Smooth muscle cell (in vitro differentiated cells): ENCODE results near the gene NIBAN1. TPM values are rescaled to one million over a fixed set of nuclear protein-coding genes. Genes with fewer than 3 reads are reported as not detected.
A peak's percentile ranks its signal among the peaks of the same experiment; 100 is the strongest.

Experiments
- DNase-seq: peaks from one replicate; lab custom pipeline; 2025; ENCODE audit not compliant: unreplicated experiment; lab: John Stamatoyannopoulos, UW
- H2AFZ ChIP-seq: fragments of 200-600 bp; sonication (generic); 2 replicates; pipeline ENCODE4 v1.6.0; 2016; ENCODE audit warnings: antibody characterized with exemption, low read depth, mild to moderate bottlenecking
- H3F3A ChIP-seq: fragments of 200-600 bp; sonication (generic); 2 replicates; pipeline ENCODE4 v1.6.0; 2017; ENCODE audit warnings: antibody characterized with exemption, low read depth
- H3K27ac ChIP-seq: fragments of 200-600 bp; sonication (generic); 2 replicates; pipeline ENCODE4 v1.5.1; 2016; ENCODE audit warnings: low read depth, mild to moderate bottlenecking
- H3K27me3 ChIP-seq: fragments of 200-600 bp; sonication (generic); 2 replicates; pipeline ENCODE4 v1.6.1; 2016; ENCODE audit warnings: low read depth, mild to moderate bottlenecking
- H3K36me3 ChIP-seq: fragments of 200-600 bp; sonication (generic); 2 replicates; pipeline ENCODE4 v1.5.1; 2016; ENCODE audit warnings: low read depth
- H3K4me1 ChIP-seq: fragments of 200-600 bp; sonication (generic); 2 replicates; pipeline ENCODE4 v1.5.1; 2016; ENCODE audit warnings: low read depth
- H3K4me2 ChIP-seq: fragments of 200-600 bp; sonication (generic); 2 replicates; pipeline ENCODE4 v1.6.0; 2016; ENCODE audit warnings: mild to moderate bottlenecking
- H3K4me3 ChIP-seq: fragments of 200-600 bp; sonication (generic); 2 replicates; pipeline ENCODE4 v1.5.1; 2016; ENCODE audit warnings: mild to moderate bottlenecking
- H3K79me2 ChIP-seq: fragments of 200-600 bp; sonication (generic); 2 replicates; pipeline ENCODE4 v1.6.0; 2016; ENCODE audit warnings: low read depth, mild to moderate bottlenecking
- H3K9ac ChIP-seq: fragments of 200-600 bp; sonication (generic); 2 replicates; pipeline ENCODE4 v1.6.0; 2016; ENCODE audit warnings: low read depth
- H3K9me3 ChIP-seq: fragments of 200-600 bp; sonication (generic); replicated peaks from 2 replicates; pipeline ENCODE4 v1.5.1; 2016; ENCODE audit warnings: low read depth
- H4K20me1 ChIP-seq: fragments of 200-600 bp; sonication (generic); 2 replicates; pipeline ENCODE4 v1.6.0; 2016; ENCODE audit warnings: low read depth
- CTCF ChIP-seq: fragments of 200-600 bp; sonication (generic); IDR thresholded peaks from 2 replicates; pipeline ENCODE4 v1.5.1; 2017; ENCODE audit warnings: borderline replicate concordance, mild to moderate bottlenecking, antibody characterized with exemption; ENCODE audit not compliant: insufficient read depth, poor library complexity, severe bottlenecking
- WGBS: methylation state at CpG from one replicate; pipeline ENCODE4 v1.1.7; 2016; ENCODE audit warnings: low lambda C conversion rate; 5-methylcytosine and 5-hydroxymethylcytosine counted together
- polyA plus RNA-seq: library from polyadenylated mRNA; unstranded; fragments of >200 nt; fragmentation: Nextera tagmentation; extraction: Ambion mirVana; gene quantifications from 2 replicates; pipeline ENCODE4 v1.2.1, GENCODE V29; 2016
- total RNA-seq: library from RNA; depleted of rRNA; stranded (reverse); fragments of >200 nt; gene quantifications from 2 replicates; pipeline ENCODE4 v1.2.3, GENCODE V29; 2014

Gene NIBAN1
- total and polyA plus RNA-seq, 2 experiments from 2014 or later: 7.3 to 10.7 TPM

GRCh38 chr1:184987696-184988095, 13.4 kb upstream of the NIBAN1 start:
- no peak for DNase-seq
- Histone ChIP-seq H3K9me3 (no peaks in the 10 kb centered on the region), H3K36me3 (no peaks in the 10 kb centered on the region), H2AFZ (no peak overlapping the region), H3K27me3 (no peaks in the 10 kb centered on the region), H3K4me1 (no peaks in the 10 kb centered on the region), H3K4me2 (no peak overlapping the region), H3F3A (no peaks in the 10 kb centered on the region), H3K79me2 (no peaks in the 10 kb centered on the region), H3K9ac (no peak overlapping the region), H4K20me1 (no peaks in the 10 kb centered on the region), H3K27ac (no peak overlapping the region), H3K4me3 (no peak overlapping the region)
- no peak for TF ChIP-seq CTCF
- 93% methylated on average over 1 of the region's 1 CpG for WGBS

- no peaks in the 10 kb centered on the region for H3K27me3 ChIP-seq
- no peaks in the 10 kb centered on the region for H3F3A ChIP-seq
- peak; percentile 29 for TF ChIP-seq CTCF
- 60% methylated on average over 5 of the region's 5 CpGs for WGBS
- no peaks in the 10 kb centered on the region for H4K20me1 ChIP-seq
- H2AFZ ChIP-seq: peak overlapping the region; percentile 57
- H3K27ac ChIP-seq: no peak overlapping the region
- DNase-seq: no peak
- no peaks in the 10 kb centered on the region for H3K4me1 ChIP-seq
- no peaks in the 10 kb centered on the region for H3K36me3 ChIP-seq
- H3K79me2 ChIP-seq: no peaks in the 10 kb centered on the region
- no peak overlapping the region for H3K4me3 ChIP-seq
- H3K9ac ChIP-seq: no peak overlapping the region
- H3K9me3 ChIP-seq: no peaks in the 10 kb centered on the region
- H3K4me2 ChIP-seq: no peak overlapping the region
Observed at GRCh38 chr1:184986250-184986649, 11.9 kb upstream of the NIBAN1 start.

- no peak overlapping the region for H3K4me3 ChIP-seq
- peak overlapping the region; percentile 31 for H2AFZ ChIP-seq
- H3K79me2 ChIP-seq: no peaks in the 10 kb centered on the region
- peak; percentile 90 for TF ChIP-seq CTCF
- H3K27ac ChIP-seq: no peak overlapping the region
- H3F3A ChIP-seq: no peaks in the 10 kb centered on the region
- H3K27me3 ChIP-seq: no peaks in the 10 kb centered on the region
- H3K4me2 ChIP-seq: peak overlapping the region; percentile 45
- H4K20me1 ChIP-seq: no peaks in the 10 kb centered on the region
- WGBS: 54% methylated on average over 14 of the region's 14 CpGs
- H3K9ac ChIP-seq: no peak overlapping the region
- H3K4me1 ChIP-seq: no peaks in the 10 kb centered on the region
- no peaks in the 10 kb centered on the region for H3K9me3 ChIP-seq
- no peak for DNase-seq
- H3K36me3 ChIP-seq: no peaks in the 10 kb centered on the region
Observed at GRCh38 chr1:184982002-184982954, 8.0 kb upstream of the NIBAN1 start.
